GM19238 (cell line): ENCODE measurements around the gene ZBTB2.
"Not testable (repeated sequence)": the region's sequence is repeated elsewhere in the genome, so short reads cannot be mapped to it uniquely, and the experiment has no call there.

Experiments
- DNase-seq: peaks from one replicate; pipeline ENCODE4 v3.0.0; 2011; ENCODE audit warnings: low spot score; ENCODE audit not compliant: insufficient read length

The ZBTB2 gene

DNA sequence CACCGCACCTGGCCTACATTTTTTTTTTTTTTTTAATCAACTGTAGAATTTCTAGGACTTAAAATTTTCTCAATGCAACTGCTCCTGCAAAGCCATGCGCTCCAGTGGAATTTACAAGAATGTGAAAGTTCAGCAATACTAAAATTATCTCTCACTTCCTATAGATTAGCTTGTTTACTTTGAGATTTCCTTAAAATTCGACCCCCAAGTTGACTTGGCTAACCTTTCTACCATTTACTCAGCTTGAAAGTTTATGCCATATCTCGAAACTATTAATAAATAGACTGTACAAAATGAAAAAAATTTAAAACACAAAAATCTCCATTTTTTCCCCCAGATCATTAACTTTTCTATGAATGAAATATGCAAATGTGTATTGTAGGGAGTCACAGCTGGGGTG is 64.3 kb downstream of the ZBTB2 start:
- DNase-seq: no peak

DNA sequence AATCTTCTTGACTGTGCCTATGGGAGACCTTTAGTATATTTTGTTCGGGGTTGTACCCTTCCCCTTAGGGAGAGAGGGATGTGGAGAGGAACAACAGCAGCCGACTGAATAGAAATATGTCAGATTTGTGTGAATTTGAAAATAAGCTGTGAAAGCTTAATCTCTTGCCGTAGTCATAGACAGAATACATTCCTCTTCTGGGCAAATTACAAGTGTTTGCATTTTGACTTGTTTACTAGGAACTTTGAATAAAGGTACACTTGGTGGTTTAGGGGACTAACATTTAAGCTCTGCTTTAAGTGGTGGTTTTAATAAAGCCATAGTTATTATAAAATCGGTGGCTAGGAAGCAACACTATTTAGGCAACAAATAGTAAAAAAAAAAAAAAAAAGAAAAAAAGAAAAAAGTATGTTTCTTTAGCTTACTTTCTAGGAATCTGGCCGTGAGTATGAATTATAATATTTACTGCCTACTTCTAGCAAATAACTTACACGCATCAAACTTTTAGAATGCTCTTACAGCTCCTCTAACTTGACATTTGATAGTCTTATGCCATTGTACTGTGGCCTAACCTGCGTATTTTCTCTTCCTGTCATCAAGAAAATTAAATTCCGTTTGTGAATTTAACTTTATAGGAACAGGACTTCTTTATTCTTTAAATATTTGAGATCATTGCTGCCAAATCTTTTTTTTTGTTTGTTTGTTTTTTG is 65.1 kb downstream of the ZBTB2 start:
- DNase-seq: no peak

DNA sequence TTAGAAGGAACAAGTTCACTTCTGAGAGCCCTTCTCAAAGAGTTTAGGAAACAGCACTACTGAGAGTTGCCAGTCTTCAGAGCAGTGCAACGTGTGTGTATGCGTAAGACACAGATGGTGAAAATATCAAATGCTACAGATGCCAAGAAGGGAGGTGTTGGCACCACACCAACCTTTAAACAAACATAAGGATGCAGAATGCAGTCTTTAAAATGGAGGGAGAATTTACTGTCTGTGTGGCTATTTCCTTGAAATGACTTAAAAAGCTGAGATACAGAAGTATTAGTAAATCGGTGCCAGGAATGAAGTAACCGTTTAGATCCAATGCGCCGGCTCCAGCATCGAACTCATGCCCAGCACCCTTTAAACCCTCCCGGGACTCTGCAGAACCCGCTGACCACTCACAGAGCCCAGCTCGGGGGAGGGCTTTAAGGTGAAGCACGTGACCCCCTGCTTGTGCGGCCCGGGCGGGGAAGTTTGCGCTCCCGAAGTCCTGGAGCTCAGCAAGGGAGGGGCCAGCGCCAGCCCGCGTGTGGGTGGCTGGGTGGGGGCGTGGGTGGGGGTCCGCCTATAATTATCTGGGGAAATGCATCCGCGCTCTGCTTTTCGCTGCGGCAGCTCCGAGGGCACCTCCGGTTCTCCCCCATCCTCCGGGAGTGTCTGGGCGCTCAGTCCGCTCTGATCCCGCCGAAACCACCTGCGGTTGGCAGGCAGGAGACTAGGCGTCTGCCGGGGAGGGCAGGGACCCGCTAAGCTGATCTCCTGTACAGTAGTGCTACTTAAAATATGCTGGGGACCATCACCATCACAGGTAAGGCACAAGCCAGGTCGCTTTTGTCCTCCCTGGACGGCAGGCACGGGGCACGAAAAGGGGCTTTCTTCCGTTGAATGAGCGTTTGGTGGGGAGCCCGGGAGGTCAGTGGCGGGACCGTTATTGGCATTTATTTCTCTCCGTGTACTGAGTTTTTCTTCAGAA is 66.0 kb downstream of the ZBTB2 start:
- DNase-seq: no peak

DNA sequence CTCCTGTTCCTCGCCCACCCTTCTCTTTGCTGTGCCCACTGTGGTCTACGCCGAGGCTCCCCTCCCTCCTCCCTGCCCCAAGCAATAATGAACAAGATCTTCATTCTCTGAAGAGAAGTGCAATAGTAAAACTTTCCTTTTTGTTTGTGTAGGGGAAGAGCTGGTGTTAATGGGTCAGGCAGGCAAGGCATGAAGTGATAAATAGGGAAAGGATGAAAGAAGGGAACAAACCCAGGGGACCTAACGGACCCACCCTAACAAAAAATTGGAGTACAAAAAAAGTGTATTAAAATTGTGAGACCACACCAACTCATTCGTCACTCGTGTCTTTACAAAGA is 66.9 kb downstream of the ZBTB2 start:
- DNase-seq: no peak

DNA sequence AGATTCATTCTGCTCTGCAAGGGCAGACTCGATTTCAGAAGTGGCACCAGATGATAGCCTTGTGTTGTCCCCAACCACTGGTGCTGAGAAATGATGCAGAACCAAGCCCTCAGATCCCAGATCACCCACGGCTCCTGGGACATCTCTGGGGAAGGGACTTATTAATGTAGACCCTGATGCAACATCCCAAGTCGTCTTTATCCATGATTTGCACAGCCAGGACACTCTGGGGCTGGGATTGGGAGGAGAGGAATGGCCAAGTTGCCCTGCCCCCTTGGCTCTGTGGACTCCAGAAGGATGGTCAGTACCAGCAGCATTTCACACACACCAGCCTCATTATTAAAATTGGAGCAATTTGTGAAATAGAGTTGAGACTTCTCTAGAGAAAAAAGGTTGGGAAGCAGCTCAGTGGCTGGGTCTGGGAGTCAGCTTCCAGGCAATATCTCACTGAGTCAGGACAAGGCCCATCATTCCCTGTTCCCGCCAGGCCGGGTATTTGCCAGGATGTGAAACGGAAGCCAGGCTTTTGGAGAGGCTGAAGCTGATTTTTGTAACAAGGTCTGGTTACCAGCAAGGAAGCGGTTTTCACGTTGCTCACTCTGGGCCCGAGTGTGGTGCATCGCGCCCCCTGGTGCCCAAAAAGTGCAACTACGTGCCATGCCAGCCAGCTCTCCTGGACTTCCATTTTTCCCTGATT is 67.4 kb downstream of the ZBTB2 start:
- peak; percentile 53 for DNase-seq

DNA sequence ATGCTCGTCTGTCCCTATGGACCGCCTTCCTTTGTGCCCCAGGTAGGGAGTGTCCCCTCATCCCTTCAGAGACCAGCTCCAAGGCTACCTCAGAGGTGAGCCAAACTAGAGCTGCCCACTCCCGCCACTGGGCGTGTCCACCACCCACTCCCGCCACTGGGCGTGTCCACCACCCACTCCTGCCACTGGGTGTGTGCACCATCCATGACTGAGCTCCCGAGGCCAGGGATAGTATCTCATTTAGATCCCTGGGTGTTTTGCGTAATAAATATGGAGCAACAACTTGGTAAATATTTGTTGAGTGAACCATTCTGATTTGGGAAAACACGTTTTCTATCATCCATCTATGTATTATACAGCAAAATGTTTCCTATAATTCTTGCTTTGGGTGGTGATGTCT is 68.8 kb downstream of the ZBTB2 start:
- DNase-seq: no peak

DNA sequence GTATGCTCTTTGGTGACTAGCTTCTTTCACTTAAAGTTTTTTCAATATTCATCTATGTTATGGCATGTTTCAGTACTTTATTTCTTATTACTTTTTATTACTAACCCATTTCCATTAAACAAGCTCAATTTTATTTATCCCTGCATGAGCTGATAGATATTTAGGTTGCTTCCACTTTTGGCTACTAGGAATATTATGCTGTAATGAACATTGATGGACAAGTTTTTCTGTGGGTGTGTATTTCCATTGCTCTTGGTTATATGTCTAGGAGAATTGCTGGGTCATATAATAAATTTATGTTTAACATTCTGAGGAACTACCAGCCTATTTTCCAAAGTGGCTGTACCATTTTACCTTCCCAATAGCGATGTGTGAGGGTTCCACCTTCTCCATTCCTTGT is 69.9 kb downstream of the ZBTB2 start:
- no peak for DNase-seq

DNA sequence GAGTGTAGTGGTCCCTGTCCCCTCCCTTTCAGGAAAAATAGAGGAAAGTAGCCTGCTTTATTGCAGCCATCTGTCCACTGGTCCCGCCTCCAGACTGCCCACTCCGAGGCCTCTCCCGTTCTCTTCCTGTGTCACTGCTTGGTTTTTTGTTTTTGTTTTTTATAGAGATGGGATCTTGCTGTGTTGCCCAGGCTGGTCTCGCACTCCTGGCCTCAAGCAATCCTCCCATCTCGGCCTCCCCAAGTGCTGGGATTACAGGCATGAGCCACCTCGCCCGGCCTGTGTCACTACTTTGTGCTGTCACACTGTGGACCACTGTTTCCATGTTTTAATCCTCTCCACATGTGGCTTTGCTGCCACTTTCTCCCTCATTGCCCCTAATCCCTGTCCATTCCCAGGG is 71.2 kb downstream of the ZBTB2 start:
- DNase-seq: no peak

DNA sequence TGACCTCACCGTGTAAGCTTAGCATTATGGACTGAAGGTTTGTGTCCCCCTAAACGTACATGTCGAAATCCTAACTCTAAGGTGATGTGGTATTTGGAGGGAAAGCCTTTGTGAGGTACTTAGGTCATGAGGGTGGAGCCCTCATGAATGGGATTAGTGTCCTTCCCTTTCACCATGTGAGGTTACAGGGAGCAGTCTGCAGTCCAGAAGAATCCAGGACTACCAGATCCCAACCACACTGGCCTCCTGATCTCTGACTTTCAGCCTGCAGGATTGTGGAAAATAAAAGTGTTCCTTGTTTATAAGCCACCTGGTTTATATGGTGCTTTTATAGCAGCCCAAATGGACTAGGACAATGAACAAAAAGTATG is 73.4 kb downstream of the ZBTB2 start:
- DNase-seq: no peak

DNA sequence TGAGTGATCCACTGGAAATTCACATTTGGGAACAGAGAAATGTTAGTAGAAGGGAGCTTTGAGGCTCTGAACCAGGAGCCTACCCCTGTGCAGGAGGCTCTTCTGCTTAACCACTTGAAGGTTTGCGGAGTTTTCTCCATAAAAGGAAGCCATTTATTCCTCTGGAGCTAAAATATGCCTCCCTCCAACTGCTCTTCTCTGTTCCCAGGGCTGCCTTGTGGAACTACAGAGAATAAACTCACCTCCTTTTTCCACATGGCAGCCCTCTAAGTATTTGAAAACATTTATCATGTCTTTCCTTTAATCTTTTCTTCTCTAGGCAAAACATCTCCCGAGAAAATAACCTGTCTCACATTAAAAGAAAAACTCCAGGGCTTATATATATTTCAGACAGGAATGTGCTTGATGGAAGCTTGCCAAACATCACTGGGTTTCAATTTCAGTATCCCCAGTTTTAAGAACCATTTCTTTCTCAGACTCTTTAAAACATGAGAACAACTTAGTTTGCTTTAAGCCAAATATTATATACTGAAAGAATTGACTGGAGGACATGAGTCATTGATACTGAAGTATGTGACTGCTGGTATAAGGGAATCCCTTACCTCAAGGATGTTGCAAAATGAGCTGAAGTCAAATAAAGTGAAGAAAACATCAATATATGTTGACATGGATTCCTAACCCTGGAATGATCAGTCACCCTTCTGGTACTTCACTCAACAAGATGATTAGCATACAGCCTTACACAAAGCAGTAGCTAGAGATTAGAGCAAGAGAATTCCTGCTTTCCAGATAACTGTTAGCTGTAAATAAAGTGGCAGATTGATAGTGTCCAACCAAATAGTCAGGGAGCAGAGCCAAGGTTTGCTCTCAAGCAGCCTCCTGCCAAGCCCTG is 74.0 kb downstream of the ZBTB2 start:
- DNase-seq: no peak

DNA sequence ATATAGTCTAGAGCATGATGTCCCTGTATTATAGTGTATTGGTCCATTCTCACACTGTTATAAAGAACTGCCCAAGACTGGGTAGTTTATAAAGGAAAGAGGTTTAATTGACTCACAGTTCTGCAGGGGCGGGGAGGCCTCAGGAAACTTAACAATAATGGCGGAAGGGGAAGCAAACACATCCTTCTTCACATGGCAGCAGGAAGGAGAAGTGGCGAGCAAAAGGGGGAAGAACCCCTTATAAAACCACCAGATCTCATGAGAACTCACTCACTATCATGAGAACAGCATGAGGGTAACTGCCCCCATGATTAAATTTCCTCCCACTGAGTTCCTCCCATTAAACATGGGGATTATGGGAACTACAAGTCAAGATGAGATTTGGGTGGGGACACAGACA is 75.7 kb downstream of the ZBTB2 start:
- not testable (repeated sequence) for DNase-seq
